Psoas muscle (tissue), 8 donors: ENCODE data around the gene EEF1A2. TPM values are rescaled to one million over a fixed set of nuclear protein-coding genes. Genes with fewer than 3 reads are reported as not detected.
A peak's percentile ranks its signal among the peaks of the same experiment; 100 is the strongest.

Experiments used
- ATAC-seq, 4 donors: fragments of 200-7000 bp; cut with Tn5 transposase; one replicate each; pipeline ENCODE4 v1.9.1; 2020; ENCODE audit warnings: moderate library complexity in 3 of 4, mild to moderate bottlenecking in 2 of 4
- DNase-seq, 2 donors: peaks; one replicate each; pipeline ENCODE4 v3.0.0-alpha.2; 2020
- H3K27ac ChIP-seq: fragments of 200-600 bp; one replicate; pipeline ENCODE4 v1.8.0; 2022
- H3K27me3 ChIP-seq, 3 donors: fragments of 200-600 bp in 1 of 3; one replicate each; pipeline versions ENCODE4 v1.6.1 to v1.8.0; 2013 to 2022; ENCODE audit warnings: low read length in 2 of 3, mild to moderate bottlenecking in 2 of 3, moderate library complexity in 1 of 3; ENCODE audit not compliant: insufficient read depth in 3 of 3
- H3K36me3 ChIP-seq, 2 donors: fragments of 200-600 bp in 1 of 2; one replicate each; pipeline versions ENCODE4 v1.6.1 to v1.8.0; 2013 to 2022; ENCODE audit warnings: low read depth in 1 of 2, mild to moderate bottlenecking in 1 of 2, moderate library complexity in 1 of 2; ENCODE audit not compliant: insufficient read depth in 1 of 2
- H3K4me1 ChIP-seq: fragments of 200-600 bp; one replicate; pipeline ENCODE4 v1.8.0; 2022
- H3K4me3 ChIP-seq: fragments of 200-600 bp; one replicate; pipeline ENCODE4 v1.8.0; 2022; ENCODE audit warnings: mild to moderate bottlenecking
- H3K9me3 ChIP-seq: fragments of 200-600 bp; one replicate; pipeline ENCODE4 v1.8.0; 2022
- WGBS, 3 donors: extraction: QIAGEN DNeasy Blood & Tissue Kit; methylation state at CpG; one replicate each; pipeline versions ENCODE4 v1.1.6 to v1.1.7; 2013; 5-methylcytosine and 5-hydroxymethylcytosine counted together
- intact Hi-C, 2 donors: fragments of 100-400 bp; cut with DNase I; formaldehyde crosslinking; loops; one replicate each; pipeline versions ENCODE4 v1.11.0 to v1.14.2; 2022
- polyA plus RNA-seq, 3 donors: library from polyadenylated mRNA; stranded (reverse); fragments of 200-250 nt; gene quantifications; one replicate each; pipeline ENCODE4 v1.2.3, GENCODE V29; 2013
- total RNA-seq, 4 donors: library from RNA; stranded (reverse); fragmentation: NEBNext Ultra II Directional in 2 of 4; extraction: Animal tissue kit (Norgen Biotek cat#: 25700) in 2 of 4; gene quantifications; one replicate each; pipeline versions ENCODE4 v1.2.1 to v1.2.4, GENCODE V29; 2021 to 2023
- TF ChIP-seq, protein P1 (sequence below): fragments of 200-600 bp; IDR thresholded peaks from one replicate; pipeline ENCODE4 v1.8.0; 2022; ENCODE audit warnings: antibody characterized with exemption
- donor health status: healthy with polysubstance abuse.
- donor health status: DM: no; HTN: no; CAD: no; lungs with moderate emphysema.
- donor health status: Bipolar disorder and iron deficiency.
- donor health status: healthy.
- donor health status: DM: yes; HTN: yes; CAD: no.
- donor health status: DM: no; HTN: no; CAD: no.
- donor health status: DM: no; HTN: no; CAD: no.
- donor health status: DM: yes; HTN: yes; CAD: no.

Gene EEF1A2
- total and polyA plus RNA-seq, 7 donors = 952 to 2,126 (median 1,898) TPM

DNA sequence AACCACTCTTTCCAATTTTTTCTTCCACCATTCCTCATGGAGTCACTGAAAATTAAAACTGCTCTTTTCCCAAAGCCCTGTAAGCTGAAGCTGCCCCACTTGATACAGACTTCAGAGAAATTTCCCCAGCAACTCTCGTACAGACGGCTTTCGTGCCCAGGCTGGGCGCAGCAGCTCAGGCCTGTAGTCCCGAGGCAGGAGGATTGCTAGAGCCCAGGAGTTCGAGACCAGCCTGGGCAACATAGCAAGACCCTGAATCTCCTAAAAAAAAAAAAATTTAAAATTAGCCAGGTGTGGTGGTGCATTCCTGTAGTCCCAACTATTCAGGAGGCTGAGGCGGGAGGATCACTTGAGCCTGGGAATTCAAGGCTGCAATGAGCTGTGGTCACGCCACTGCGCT is 28.3 kb upstream of the EEF1A2 start:
- ATAC-seq (no peak), DNase-seq (no peak)
- Histone ChIP-seq H3K27me3 (peaks cover 0 to 20% (median 5%) of the 10 kb centered on the region in 3 donors), H3K36me3 (peaks cover 0 to 7% of the 10 kb centered on the region in 2 donors), H3K27ac (no peak overlapping the region), H3K4me3 (no peak overlapping the region), H3K9me3 (no peaks in the 10 kb centered on the region), H3K4me1 (peaks cover 5% of the 10 kb centered on the region)
- TF ChIP-seq, protein P1, sequence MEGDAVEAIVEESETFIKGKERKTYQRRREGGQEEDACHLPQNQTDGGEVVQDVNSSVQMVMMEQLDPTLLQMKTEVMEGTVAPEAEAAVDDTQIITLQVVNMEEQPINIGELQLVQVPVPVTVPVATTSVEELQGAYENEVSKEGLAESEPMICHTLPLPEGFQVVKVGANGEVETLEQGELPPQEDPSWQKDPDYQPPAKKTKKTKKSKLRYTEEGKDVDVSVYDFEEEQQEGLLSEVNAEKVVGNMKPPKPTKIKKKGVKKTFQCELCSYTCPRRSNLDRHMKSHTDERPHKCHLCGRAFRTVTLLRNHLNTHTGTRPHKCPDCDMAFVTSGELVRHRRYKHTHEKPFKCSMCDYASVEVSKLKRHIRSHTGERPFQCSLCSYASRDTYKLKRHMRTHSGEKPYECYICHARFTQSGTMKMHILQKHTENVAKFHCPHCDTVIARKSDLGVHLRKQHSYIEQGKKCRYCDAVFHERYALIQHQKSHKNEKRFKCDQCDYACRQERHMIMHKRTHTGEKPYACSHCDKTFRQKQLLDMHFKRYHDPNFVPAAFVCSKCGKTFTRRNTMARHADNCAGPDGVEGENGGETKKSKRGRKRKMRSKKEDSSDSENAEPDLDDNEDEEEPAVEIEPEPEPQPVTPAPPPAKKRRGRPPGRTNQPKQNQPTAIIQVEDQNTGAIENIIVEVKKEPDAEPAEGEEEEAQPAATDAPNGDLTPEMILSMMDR = no peak
- intact Hi-C loops = no loop called here
- 76 to 78% (median 77%) methylated on average over 9 of the region's 9 CpGs for WGBS, 3 donors

GRCh38 chr20:63525971-63526370 is 27.1 kb upstream of the EEF1A2 start:
- DNase-seq (no peak), ATAC-seq (no peak)
- Histone ChIP-seq H3K4me3 (no peak overlapping the region), H3K4me1 (peaks cover 14% of the 10 kb centered on the region), H3K9me3 (no peaks in the 10 kb centered on the region), H3K36me3 (peaks cover 0 to 10% of the 10 kb centered on the region in 2 donors), H3K27ac (no peak overlapping the region), H3K27me3 (peaks cover 0 to 20% (median 5%) of the 10 kb centered on the region in 3 donors)
- WGBS, 3 donors = 22 to 32% (median 29%) methylated on average over 2 of the region's 2 CpGs
- intact Hi-C loops = no loop called here
- TF ChIP-seq, protein P1 = no peak

DNA sequence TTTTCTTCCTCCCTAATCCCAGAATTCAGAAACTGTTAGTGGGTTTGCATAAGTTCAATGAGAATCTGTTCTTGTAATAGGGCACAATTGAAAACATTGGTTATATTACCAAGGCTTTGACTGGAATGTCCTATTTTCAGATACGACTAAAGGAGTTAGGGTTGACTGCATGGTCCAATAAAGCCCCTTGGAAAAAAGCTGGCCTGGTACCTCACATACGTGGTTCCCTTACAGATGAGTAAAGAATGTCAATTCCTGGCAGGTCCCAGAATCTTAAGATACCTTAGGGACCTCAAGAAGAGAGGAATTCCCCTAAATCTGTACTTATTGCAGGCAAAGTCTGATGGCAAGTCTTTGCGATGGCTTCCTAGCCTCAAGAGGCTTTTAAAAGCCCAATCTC is 26.3 kb upstream of the EEF1A2 start:
- DNase-seq (no peak), ATAC-seq (no peak)
- H3K4me1 ChIP-seq = peaks cover 14% of the 10 kb centered on the region
- peaks cover 0 to 13% (median 3%) of the 10 kb centered on the region in 3 donors for H3K27me3 ChIP-seq
- TF ChIP-seq, protein P1 = no peak
- intact Hi-C loops = no loop called here
- no peaks in the 10 kb centered on the region for H3K9me3 ChIP-seq
- H3K4me3 ChIP-seq = no peak overlapping the region
- H3K36me3 ChIP-seq = peaks cover 0 to 10% of the 10 kb centered on the region in 2 donors
- 48 to 52% (median 50%) methylated on average over 3 of the region's 3 CpGs for WGBS, 3 donors
- no peak overlapping the region for H3K27ac ChIP-seq

DNA sequence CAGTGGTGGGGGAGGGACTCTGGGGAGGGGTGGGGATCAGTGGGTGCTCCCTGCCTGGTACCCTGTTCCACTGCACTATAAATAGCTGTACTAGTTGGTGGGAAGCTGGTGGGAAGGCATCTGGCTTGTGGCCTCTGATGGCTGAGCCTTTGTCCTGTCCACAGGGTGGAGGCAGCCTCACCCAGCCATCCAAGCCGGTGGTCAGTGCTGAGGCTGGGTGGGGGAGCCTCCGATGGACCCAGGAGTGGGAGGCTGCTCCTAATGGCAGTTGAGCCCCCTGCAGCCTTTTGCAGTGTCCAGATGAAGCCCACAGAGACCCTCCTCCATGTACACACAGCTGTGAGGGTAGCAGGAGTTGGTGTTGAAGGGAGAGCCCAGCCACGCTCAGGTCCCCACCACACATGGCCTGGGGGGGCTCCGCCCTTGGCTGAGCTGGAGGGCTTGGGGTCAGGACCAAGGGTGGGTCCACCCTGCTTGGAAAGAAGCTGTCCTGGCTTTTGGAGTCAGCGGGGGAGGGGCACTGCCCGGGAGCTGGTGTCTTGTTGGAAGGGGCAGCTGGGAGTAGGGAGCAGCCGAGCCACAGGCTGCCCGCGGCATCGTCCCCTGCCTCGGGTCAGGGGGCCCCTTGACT is 24.2 kb upstream of the EEF1A2 start:
- 92 to 100% (median 96%) methylated on average over 11 of the region's 11 CpGs for WGBS, 3 donors

More for the DNA sequence above, 24.2 kb upstream of the EEF1A2 start:
- Histone ChIP-seq H3K27me3 (no peaks in the 10 kb centered on the region), H3K9me3 (no peaks in the 10 kb centered on the region), H3K4me3 (no peak overlapping the region), H3K4me1 (peaks cover 19% of the 10 kb centered on the region), H3K36me3 (peaks cover 0 to 10% of the 10 kb centered on the region in 2 donors), H3K27ac (no peak overlapping the region)
- ATAC-seq (no peak), DNase-seq (peak; percentile 23 to 46)
- TF ChIP-seq, protein P1 = no peak
- intact Hi-C loops = no loop called here
